GM13977 (cell line): ENCODE measurements around the gene DGCR2.

ENCODE experiments used
- DNase-seq: peaks from one replicate; pipeline ENCODE4 v3.0.0; 2012; ENCODE audit warnings: low spot score
- CTCF ChIP-seq: IDR thresholded peaks from 2 replicates; pipeline ENCODE4 v1.5.1; 2012; ENCODE audit warnings: mild to moderate bottlenecking, control low read depth; ENCODE audit not compliant: insufficient read depth; ENCODE audit errors: extremely low read depth, missing control alignments
- in situ Hi-C: fragments of 300-500 bp; cut with MboI; formaldehyde crosslinking; loops from one replicate; pipeline ENCODE4 v1.12.0; 2022; ENCODE audit warnings: low sequenced_read_pairs, low pct_unique_long_range_greater_than_20kb, mixed read lengths, inconsistent platforms; ENCODE audit not compliant: unreplicated experiment

The DGCR2 gene

GRCh38 chr22:19143212-19143611 is 21.0 kb upstream of the DGCR2 start:
- in situ Hi-C loops: no loop called here
- no peak for TF ChIP-seq CTCF

GRCh38 chr22:19142394-19142793 is 20.2 kb upstream of the DGCR2 start:
- no peak for DNase-seq
- in situ Hi-C loops: no loop called here
- TF ChIP-seq CTCF: no peak

More at GRCh38 chr22:19143212-19143611, 21.0 kb upstream of the DGCR2 start:
- DNase-seq: no peak

- in situ Hi-C loops: no loop called here
Measured at GRCh38 chr22:19139974-19140373, 17.8 kb upstream of the DGCR2 start.

GRCh38 chr22:19139001-19139356 is 16.8 kb upstream of the DGCR2 start:
- DNase-seq: no peak
- no peak for TF ChIP-seq CTCF
- in situ Hi-C loops: no loop called here

More at GRCh38 chr22:19139974-19140373, 17.8 kb upstream of the DGCR2 start:
- no peak for DNase-seq
- TF ChIP-seq CTCF: no peak

GRCh38 chr22:19138217-19139000 is 16.2 kb upstream of the DGCR2 start:
- no peak for DNase-seq
- TF ChIP-seq CTCF: no peak
- in situ Hi-C loops: no loop called here

- in situ Hi-C loops: no loop called here
- no peak for DNase-seq
- no peak for TF ChIP-seq CTCF
Measured at GRCh38 chr22:19137384-19138216, 15.4 kb upstream of the DGCR2 start.
